Mammary epithelial cell (primary cell): ENCODE results near the gene OR2V2.

Experiments
- CTCF ChIP-seq, 2 donors: IDR thresholded peaks in 1 of 2; conservative IDR thresholded peaks in 1 of 2; 2 replicates each; pipeline ENCODE4 v1.5.1; 2011 to 2012; ENCODE audit warnings: inconsistent platforms in 2 of 2, low read length in 2 of 2, mild to moderate bottlenecking in 2 of 2, control low read depth in 1 of 2, low read depth in 1 of 2; ENCODE audit not compliant: insufficient read depth in 1 of 2; ENCODE audit errors: extremely low read depth in 1 of 2
- EZH2 ChIP-seq: IDR thresholded peaks from 2 replicates; pipeline ENCODE4 v1.6.1; 2012; ENCODE audit warnings: low read length, inconsistent platforms, borderline replicate concordance

GRCh38 chr5:181186986-181187499 is 39.7 kb downstream of the OR2V2 start:
- TF ChIP-seq EZH2 (no peak), CTCF (conservative IDR thresholded peaks at IDR 0.05 in 1 of 2, IDR thresholded peaks at IDR 0.05 in 1 of 2; ENCODE audit: extremely low read depth in 1 of 2, insufficient read depth in 1 of 2, low read depth in 1 of 2, low read length in 2 of 2) (no peak)
